GM21529 (cell line): ENCODE results near the gene ATG2B.

Experiments used
- ATAC-seq: cut with Tn5 transposase; IDR thresholded peaks from one replicate; pipeline ENCODE4 v1.9.1; 2021; ENCODE audit not compliant: unreplicated experiment

Gene ATG2B

DNA sequence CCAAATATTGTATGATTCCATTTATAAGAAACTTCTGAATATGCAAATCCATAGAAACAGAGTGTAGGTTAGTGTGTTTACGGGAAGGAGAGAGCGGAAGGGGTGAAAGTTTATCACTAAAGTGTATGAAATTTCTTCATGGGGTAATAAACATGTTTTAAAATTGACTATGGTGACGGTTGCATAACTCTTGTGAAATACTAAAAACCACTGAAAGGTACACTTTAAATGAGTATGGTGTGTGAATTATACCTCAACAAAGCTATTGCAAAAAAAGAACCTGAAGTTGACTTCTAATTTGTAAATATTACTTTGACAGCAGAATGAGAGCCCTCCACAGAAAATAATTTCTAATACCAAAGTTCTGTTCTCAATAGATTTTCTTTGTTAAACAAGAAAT, 47.1 kb downstream of the ATG2B start:
- ATAC-seq, result no peak

DNA sequence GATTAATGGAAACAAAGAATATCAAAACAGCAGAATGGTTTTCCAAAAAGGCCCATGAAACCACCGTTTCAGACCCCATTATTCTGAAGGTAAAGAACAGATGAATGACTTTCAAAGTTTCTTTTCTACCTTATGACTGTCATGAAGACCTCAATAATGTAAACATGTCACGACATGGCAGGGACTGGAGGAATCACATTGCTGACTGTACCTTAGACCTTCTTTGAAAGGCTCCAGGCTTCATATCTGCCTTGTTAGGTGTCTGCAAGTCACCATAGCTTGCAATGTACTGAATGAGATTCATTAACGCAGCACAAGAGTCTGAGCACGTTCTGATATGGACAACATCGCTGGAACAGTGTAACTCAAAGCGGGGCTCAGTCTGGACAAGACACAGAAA, 52.2 kb downstream of the ATG2B start:
- ATAC-seq, result no peak

DNA sequence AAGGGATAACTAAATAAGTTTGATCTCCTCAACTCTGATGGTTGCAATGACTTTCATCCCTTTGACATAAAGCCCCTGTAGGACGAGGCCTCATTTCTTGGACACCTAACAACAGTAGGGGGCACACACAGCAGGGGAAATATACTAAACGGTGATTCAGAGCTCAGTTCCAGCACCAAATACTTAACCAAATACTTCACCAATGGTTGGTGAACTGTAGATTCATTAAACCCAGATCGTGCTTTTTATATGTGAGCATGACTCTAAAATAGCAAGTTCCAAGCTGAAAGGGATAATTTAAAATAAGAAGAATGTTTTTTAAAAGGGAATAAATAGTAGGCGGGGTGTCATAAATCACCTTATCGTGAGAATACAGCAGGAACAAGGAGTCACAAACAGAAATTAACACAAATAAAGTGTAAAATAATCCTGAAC, 53.2 kb downstream of the ATG2B start:
- ATAC-seq, result no peak

DNA sequence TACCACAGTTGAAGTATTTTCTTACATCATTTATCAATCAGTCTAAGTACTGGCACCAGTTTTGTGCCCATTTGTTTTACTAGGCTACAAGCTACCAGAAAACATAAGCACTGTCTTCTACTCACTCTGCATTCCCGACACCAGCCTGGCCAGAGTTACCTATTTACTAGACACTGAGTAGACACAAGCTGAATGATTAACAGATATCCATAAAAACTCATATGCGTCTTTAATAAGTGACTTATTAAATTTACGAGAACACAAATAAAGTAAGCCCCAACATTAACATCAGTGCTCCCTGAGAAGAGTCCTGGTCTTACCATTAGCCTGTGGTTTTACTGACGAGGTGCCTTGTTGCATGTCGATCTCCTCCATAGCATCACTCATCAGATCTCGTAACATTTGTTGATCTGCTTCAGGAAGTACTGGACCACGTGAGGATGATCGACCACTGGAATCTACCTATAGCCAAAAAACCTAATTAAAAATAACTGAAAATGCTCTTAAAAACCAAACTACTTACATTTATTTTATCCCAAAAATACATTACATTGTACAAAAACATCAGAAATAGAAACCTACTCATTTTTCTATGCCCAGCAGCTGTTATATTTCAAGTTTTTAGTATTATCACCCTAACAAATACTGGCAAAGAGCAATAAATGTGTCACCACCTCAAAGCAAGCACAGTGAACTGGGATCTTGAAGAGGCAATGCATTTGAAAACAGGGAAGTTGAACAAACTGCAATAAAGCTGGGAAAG, 53.8 kb downstream of the ATG2B start:
- ATAC-seq, result no peak

DNA sequence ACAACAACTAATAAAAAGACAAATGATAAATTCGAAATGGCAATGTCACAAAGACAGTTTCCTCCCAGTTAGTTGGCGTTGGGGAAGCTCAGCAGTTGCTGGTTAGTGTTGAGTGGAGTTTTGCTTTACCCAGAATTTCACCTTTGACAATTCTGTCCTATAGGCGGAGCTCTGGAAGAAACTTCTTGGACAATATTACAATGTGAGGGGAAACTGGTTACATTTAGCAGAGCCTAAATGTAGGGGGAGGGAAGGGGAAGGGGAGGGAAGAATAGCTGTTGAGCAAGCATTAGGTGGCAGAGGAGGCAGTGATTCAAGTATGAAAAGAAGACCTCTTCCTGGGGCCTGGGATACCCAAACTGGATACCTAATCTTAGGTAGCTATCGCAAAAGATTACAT, 55.7 kb downstream of the ATG2B start:
- no peak for ATAC-seq

DNA sequence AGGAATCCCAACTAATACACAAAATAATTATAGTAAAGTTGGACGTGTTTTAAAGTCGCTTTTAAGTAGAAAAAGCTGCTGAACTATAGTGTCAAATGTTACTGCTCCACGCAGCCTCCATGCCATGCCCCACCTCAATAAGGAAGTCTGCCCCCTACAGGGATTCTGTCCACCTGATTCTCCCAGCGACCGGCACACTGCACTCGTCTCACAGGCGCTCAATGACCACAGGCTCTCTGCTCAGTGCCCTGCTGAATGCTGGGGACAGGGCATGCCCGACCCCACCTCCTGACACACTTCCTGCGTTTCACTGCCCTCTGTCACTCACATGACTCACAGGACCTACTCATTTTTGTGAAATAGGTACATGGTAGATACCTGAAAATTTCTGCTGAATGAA, 58.2 kb downstream of the ATG2B start:
- no peak for ATAC-seq

DNA sequence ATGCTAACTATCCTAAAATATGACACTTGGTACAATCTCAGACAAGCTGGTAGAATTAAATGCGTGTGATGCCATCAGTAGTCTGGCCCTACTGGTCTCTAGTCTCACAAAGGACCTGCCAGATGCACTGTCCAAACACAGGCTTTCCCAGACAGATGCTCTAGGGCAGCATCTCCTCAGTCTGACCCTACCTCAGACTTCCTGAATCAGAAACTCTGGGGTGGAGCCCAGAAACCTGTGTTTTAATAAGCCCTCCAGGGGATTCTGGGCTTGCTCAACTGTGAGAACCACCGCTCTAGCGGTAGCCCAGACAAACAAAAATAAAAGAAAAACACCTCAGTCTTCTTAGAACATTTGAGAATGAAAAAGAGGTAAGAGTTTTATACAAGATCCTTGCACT, 59.2 kb downstream of the ATG2B start:
- ATAC-seq, result no peak

DNA sequence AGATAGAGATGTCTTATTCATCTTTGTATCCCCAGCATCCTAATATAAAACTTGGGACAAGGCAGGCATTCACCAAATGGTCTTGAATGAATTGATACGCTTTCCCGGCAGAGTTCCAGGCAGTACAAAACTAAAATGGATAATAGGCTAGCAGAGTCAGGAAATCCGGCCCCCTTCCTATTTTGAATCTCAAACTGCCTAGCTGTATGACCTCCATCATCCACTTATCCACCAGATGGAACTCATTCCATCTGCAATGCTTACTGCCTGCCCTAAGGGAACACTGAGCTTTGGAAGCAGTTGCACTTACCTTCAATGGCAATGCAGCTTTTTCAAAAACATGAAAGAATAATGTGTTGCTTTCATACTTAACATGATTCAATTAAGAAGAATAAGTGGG, 63.7 kb downstream of the ATG2B start:
- ATAC-seq, result no peak

DNA sequence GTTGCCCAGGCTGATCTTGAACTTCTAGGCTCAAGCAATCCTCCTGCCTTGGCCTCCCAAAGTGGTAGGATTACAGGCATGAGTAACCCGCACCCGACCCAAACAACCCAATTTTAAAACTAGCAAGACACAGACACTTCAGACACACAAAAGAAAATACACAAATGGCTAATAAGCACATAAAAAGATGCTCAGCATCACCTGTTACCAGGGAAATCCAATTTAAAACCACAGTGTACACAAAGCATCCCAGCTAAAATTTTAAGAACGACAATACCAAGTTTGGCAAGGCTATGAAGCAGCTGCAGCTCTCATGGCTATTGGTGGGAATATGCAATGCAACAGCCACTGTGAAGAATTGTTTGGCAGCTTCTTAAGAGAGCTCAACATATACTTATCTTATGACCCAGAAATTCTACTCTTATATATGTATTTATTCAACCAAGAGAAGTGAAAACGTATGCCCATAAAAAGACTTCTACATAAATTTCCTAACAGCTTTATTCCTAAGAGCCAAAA, 65.1 kb downstream of the ATG2B start:
- ATAC-seq, result no peak

DNA sequence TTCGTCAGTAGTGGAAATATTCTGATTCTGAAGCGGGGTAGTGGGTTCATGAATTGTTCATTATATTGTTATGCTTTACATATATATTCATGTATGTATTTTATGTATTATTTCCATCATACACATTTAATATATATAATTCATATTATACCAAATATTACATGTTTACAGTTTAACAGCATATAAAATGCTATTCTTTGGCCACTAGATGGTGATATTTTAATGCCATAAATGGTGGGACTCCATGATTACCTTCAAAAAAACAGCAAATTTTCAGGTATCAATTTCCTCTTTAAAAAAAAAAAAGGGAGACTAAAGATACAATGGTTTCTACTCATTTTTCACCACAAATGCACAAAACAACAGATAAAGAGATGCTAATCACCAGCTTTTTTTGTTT, 66.1 kb downstream of the ATG2B start:
- no peak for ATAC-seq

DNA sequence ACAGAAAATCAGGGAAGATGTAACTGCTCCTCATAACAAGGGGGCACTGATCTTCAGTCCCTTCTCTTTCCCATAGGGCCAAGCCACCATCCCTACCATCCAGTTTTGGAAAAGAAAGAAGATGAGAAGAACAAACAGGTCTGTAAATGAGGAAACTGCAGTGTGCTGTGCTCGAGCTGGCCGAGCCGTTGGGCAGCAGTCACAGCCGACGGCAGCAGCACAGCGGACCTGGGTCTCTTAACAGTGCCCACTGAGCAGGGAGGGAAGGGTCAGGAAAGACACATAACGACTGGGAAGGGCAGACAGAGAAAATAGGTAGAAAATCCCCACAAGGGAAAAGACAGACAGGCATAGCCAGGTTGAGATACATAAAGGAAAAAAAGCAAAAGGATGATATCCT, 68.9 kb downstream of the ATG2B start:
- no peak for ATAC-seq

DNA sequence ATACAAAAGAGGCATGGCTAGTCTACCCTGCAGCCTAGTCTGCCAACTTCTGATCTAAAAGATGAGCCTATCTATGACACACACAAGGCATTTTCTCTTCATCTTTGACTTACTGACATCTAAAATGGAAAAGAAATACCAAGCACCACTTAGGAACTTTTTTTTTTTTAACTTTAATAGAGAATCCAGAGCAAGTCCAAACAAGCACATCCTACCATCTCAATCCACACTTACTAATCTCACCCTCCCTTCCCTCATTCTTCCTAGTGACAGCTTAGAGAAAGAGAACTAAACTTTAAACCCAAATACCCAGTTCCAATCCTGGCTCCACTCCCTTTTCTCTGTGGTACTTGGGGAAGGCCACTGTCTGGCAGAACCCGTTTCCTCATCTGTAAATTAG, 75.3 kb downstream of the ATG2B start:
- ATAC-seq, result no peak

DNA sequence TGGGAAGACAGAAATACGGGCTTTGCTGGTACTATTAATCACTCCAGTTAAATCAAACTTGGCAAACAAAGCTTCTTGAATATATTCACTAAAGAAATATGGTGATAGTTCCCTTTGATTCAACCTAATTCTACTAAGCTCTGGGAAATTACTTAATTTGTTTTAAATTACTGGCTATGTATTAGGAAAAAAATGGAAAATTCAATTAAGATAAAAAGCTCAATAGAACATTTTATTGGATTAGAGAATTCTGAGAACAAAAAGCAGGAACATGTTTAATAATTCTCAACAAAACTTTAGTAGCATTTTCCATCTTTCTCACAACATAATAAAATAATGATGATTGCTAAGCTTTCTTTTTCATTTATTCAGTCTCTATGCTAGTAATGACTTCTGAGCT, 76.9 kb downstream of the ATG2B start:
- ATAC-seq, result no peak

DNA sequence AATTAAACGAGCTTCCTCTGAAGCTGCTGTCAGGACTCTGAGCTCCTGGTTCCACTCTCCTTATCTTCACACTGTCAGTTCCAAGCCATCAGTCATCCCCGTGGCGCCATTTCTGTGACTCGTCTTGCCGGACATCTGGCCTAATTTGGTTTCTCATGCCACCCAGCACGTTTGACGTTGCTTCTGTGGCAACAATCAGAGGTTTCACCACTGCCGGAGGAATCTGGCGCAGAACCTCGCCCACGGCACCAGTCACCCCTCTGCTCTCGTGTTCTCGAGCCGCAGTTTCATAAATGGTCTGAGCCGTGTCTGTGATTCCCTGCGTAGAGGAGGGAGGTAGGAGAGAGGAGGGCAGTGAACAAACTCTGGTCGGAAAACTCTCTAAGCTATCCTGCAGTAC, 77.5 kb downstream of the ATG2B start:
- ATAC-seq, result no peak

DNA sequence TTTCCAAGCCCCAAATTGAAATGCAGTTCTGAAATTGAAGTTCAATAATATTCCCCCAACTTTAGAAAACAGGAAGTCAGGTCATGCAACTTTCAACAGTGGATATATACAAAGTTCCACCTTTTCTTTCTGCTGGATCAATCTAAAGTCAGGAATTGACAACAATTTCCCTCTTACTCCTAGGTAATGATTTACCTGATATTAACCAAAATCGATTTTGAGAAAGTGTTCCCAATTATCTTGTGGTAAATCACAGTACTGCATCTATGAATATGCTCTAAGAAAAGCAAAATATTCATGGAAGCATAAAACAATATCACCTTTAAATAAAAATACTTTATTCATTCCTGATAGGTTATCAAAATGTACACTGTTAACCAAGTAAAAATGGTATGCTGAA, 78.7 kb downstream of the ATG2B start:
- ATAC-seq, result no peak

DNA sequence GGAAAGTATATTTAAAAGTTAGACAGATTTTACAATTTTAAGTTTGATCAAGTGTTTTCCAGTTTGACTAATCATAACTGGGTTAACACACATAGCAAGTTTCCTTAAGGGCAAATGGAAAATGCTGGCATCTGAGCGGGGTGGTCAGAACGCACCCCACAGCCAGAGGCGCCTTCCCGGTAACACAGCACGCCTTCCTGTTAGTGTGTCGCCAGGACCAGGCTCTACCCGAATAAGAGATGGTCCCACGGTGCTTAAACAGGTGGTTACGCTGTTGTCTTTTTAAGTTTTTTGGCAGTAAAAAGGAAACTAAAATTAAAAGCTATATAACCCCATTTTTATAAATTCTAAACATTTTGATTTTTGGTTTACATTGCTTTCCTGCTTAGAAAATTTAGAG, 79.1 kb downstream of the ATG2B start:
- ATAC-seq, result no peak

DNA sequence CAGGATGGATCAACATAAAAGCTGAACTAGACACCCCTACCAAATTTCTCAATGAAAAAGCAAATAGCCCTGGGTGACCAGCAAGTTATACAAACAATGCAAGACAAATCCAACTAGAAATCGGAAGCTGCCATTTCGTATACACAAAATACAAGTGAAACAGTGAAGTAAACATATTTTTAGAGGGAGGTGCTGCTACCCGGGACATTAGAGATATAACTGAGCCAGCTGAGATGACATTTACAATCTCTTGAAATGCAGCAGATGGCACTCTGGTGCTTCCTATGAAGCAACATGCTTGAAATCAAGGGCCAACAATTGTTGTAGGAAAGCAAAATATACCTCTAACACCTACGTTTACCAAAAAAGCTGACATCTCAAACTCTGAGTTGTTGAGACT, 81.7 kb downstream of the ATG2B start:
- ATAC-seq, result no peak

DNA sequence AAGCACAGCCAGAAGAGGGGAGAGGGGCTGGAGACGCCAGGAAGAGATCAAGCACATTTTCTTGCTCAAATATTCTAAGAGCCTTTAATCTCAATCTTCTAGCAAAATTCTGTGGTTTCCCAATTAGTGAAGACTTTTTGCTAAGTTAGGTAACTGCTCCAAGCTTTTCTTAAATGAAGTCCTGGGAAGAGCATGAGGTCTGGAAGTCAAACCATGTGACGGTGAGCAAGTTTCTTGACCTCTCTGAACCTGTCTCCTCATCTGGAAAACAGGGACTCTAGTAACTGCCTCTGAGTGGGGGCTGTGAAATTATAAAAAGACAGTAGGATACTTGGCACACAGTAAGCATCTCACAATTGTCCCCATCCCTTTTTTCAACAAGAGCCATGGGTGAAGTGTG, 83.0 kb downstream of the ATG2B start:
- ATAC-seq, result no peak

DNA sequence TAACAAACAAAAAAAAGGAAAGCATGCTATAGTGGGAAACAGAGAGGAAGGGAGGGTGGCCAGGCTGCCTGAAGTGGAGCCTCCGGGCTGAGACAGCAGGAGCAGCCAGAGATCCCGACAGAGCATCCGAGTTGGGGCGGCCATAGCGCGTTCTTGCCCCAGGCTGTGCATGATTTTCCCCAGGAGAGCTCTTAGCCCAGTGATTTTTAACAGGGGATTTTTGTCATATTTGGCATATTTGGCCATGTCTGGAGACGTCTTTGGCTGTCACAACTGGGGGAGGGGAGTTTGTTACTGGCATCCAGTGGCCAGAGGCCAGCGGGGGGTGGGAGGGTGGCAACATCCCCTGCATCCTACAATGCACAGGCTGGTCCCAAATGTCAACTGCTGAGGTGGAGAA, 83.6 kb downstream of the ATG2B start:
- no peak for ATAC-seq

DNA sequence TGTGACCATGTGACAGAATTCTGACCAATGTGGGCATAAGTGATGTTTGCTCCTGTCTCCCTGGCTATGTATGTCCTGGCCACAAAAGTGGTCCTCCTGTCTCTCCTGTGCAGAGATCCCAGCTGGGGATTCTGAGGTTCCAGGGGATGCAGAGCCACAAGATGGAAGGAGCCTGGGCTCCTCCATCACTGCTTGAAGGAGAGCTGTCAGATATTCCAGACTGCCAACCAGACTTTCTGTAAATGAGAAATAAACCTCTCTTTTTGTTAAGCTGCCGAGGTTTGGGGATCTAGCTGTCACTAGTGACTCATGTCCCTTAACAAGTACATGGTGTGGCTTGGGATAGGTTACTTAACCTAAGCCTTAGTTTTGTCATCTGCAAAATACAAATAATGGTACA, 85.3 kb downstream of the ATG2B start:
- ATAC-seq, result no peak

DNA sequence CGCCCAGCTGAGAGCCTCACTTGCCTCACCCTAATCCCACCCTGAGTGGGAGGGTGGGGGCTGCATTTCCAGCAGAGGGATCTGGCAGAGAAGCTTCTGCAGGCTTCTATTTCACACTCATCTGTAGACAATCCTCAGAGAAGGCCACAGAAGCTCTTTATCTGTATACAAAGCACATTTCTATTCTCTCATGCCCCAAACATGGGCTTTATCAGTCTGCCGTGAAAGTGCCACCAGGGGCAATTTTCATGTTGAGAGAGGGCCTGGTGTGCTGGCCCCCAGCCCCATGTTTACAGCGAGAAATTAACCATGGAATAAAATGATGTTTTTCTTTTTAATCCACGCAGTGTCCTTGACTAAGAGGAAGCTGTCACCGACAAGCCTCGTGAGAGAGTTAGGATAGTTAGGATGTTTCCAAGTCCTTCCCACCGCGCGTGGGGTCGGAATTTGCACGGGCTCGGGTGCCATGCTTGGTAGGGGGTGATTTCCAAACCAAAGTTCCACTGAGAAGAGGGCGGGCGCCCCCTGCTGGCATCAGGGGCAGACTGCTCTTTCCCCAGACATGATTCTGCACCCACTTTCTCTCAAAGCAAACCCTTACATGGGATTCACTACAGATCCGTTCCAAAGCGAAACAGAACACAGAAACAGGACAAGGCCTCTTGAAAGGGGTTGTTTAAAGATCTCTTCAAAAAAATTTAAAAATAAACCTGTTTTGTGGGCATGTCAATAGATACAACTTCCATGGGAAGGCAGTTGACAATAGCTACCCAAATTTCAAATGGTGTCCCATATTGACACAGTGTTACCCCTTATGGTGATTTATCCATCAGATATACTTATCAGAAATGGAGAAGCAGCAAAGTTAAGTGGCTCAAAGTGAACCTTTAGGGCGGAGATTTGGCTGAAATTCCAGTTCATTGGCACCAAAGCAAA, 87.7 kb downstream of the ATG2B start:
- no peak for ATAC-seq

DNA sequence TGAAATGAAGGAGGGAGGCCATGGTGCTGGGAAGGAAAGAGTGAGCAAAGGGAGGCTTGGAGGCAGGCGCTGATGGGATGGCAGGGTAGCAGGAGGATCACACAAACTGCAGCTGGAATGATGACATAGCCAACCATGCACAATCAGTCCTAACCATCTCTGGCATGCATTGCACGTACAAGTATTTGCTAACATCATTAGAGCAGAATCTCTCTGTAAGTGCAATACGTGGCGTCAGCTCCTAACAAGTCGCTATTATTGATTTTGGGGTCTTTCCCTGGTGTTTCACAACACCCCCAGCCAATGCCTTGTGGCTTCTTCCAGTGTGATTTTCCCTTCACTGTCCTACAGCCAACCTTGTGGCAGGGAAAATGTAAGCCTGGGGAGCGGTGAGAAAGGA, 88.6 kb downstream of the ATG2B start:
- no peak for ATAC-seq
